ENCODE data around the gene RIPPLY3.

DNA sequence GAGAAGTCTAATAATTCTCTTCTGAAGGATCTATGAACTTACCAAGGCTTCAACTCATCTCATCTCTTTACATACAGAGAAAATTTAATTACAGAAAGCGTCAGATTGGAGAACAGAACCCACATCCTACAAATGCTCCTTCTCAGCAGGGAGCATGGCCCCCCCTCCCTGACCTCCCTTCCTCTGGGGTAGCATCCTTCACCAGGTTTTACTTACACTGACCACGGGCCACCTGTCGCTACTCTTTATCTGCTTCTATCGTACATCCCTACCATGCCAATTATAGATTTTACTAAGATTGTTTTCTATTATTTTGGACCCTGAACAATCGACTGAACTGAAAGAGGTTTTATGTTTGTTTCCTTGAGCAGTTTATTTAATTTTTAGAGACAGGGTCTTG, 25.8 kb downstream of the RIPPLY3 start:
- TF ChIP-seq, protein P1, sequence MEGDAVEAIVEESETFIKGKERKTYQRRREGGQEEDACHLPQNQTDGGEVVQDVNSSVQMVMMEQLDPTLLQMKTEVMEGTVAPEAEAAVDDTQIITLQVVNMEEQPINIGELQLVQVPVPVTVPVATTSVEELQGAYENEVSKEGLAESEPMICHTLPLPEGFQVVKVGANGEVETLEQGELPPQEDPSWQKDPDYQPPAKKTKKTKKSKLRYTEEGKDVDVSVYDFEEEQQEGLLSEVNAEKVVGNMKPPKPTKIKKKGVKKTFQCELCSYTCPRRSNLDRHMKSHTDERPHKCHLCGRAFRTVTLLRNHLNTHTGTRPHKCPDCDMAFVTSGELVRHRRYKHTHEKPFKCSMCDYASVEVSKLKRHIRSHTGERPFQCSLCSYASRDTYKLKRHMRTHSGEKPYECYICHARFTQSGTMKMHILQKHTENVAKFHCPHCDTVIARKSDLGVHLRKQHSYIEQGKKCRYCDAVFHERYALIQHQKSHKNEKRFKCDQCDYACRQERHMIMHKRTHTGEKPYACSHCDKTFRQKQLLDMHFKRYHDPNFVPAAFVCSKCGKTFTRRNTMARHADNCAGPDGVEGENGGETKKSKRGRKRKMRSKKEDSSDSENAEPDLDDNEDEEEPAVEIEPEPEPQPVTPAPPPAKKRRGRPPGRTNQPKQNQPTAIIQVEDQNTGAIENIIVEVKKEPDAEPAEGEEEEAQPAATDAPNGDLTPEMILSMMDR (conservative IDR thresholded peaks at IDR 0.05) = no peak
- no peak for TF ChIP-seq ZFX (IDR thresholded peaks at IDR 0.05)

Data from C4-2B (cell line).